H1 (cell line): ENCODE measurements around the gene ASXL3. TPM values are rescaled to one million over a fixed set of nuclear protein-coding genes. Genes with fewer than 3 reads are reported as not detected.

ENCODE experiments used
- CTCF ChIA-PET: fragments of 300-600 bp; sonication (Branson Sonifier 250); formaldehyde crosslinking; loops from one replicate; lab custom pipeline; 2021; ENCODE audit not compliant: partially characterized antibody; lab: Charles Lee
- POLR2A ChIA-PET: fragments of 300-600 bp; sonication (Branson Sonifier 250); formaldehyde crosslinking; loops from one replicate; lab custom pipeline; 2021; ENCODE audit warnings: inconsistent platforms; ENCODE audit not compliant: partially characterized antibody; lab: Charles Lee
- DNase-seq, 2 experiments: peaks; one replicate each; pipeline versions ENCODE4 v3.0.0 to v3.0.0-alpha.2; 2010 to 2022; ENCODE audit warnings: low spot score in 2 of 2, low read depth in 1 of 2, mixed read lengths in 1 of 2
- FAIRE-seq: peaks from 2 replicates; lab custom pipeline; 2011; peaks lifted over from hg19 to GRCh38; lab: Jason Lieb, UNC
- H2AFZ ChIP-seq: 2 replicates; pipeline ENCODE4 v1.8.1; 2012; ENCODE audit warnings: low read length, inconsistent platforms
- H2AK5ac ChIP-seq: 2 replicates; pipeline ENCODE4 v1.6.1; 2013; ENCODE audit warnings: low read depth, low read length
- H2BK120ac ChIP-seq: replicated peaks from 2 replicates; pipeline ENCODE3; 2013; ENCODE audit warnings: low read depth, low read length, inconsistent platforms
- H2BK12ac ChIP-seq: 2 replicates; pipeline ENCODE4 v1.6.1; 2013; ENCODE audit warnings: low read depth, low read length
- H2BK15ac ChIP-seq: 2 replicates; pipeline ENCODE4 v1.6.1; 2013; ENCODE audit warnings: low read length
- H2BK20ac ChIP-seq: 2 replicates; pipeline ENCODE4 v1.6.1; 2013; ENCODE audit warnings: low read length
- H2BK5ac ChIP-seq: 2 replicates; pipeline ENCODE4 v1.6.1; 2013; ENCODE audit warnings: low read depth, low read length
- H3K14ac ChIP-seq: 2 replicates; pipeline ENCODE4 v1.6.1; 2013; ENCODE audit warnings: inconsistent platforms; ENCODE audit not compliant: insufficient read length
- H3K18ac ChIP-seq: 2 replicates; pipeline ENCODE4 v1.6.1; 2013; ENCODE audit warnings: low read length; ENCODE audit errors: extremely low read depth
- H3K23ac ChIP-seq: 2 replicates; pipeline ENCODE4 v1.6.1; 2013; ENCODE audit warnings: inconsistent platforms; ENCODE audit not compliant: insufficient read length
- H3K23me2 ChIP-seq: 2 replicates; pipeline ENCODE4 v1.6.1; 2013; ENCODE audit warnings: low read depth, low read length
- H3K27ac ChIP-seq: 2 replicates; pipeline ENCODE4 v1.6.1; 2011; ENCODE audit warnings: low read depth, low read length, inconsistent platforms
- H3K27me3 ChIP-seq, 4 experiments: replicated peaks in 1 of 4; 1 replicate in 1 of 4; 2 replicates in 3 of 4; pipeline versions ENCODE4 v1.6.1 to v1.8.1; 2011 to 2013; ENCODE audit warnings: low read length in 3 of 4, mild to moderate bottlenecking in 3 of 4, inconsistent platforms in 2 of 4, mixed read lengths in 2 of 4, moderate library complexity in 1 of 4; ENCODE audit not compliant: control insufficient read depth in 3 of 4, insufficient read depth in 3 of 4; ENCODE audit errors: extremely low read depth in 1 of 4
- H3K36me3 ChIP-seq, 4 experiments: 2 replicates each; pipeline versions ENCODE4 v1.6.1 to v1.8.1; 2011 to 2013; ENCODE audit warnings: mild to moderate bottlenecking in 4 of 4, low read length in 3 of 4, moderate library complexity in 2 of 4, control low read depth in 1 of 4, inconsistent platforms in 1 of 4; ENCODE audit not compliant: insufficient read depth in 4 of 4, control insufficient read depth in 2 of 4
- H3K4ac ChIP-seq: replicated peaks from 2 replicates; pipeline ENCODE3; 2013; ENCODE audit warnings: low read length, low read depth, mixed read lengths, inconsistent platforms; ENCODE audit not compliant: insufficient read length
- H3K4me1 ChIP-seq, 4 experiments: replicated peaks in 1 of 4; 1 replicate in 1 of 4; 2 replicates in 3 of 4; pipeline versions ENCODE4 v1.6.1 to v1.8.1; 2011 to 2013; ENCODE audit warnings: low read length in 3 of 4, inconsistent platforms in 2 of 4, mixed read lengths in 1 of 4; ENCODE audit not compliant: insufficient read depth in 4 of 4, control insufficient read depth in 3 of 4
- H3K4me2 ChIP-seq, 2 experiments: 2 replicates each; pipeline versions ENCODE4 v1.6.1 to v1.8.1; 2011 to 2013; ENCODE audit warnings: low read depth in 2 of 2, low read length in 2 of 2, control low read depth in 1 of 2, inconsistent platforms in 1 of 2, mild to moderate bottlenecking in 1 of 2; ENCODE audit not compliant: insufficient read depth in 1 of 2
- H3K4me3 ChIP-seq, 4 experiments: fragments of 200-600, 300-600 bp in 1 of 4; sonication (generic), shearing (Covaris generic), sonication (Bioruptor Twin) in 1 of 4; 2 replicates each; pipeline versions ENCODE4 v1.5.1 to v1.8.1; 2011 to 2016; ENCODE audit warnings: low read length in 4 of 4, low read depth in 3 of 4, control low read depth in 2 of 4, inconsistent platforms in 2 of 4, mild to moderate bottlenecking in 2 of 4, mixed read lengths in 1 of 4, moderate library complexity in 1 of 4; ENCODE audit not compliant: insufficient read depth in 2 of 4; ENCODE audit errors: extremely low read depth in 1 of 4
- H3K56ac ChIP-seq: replicated peaks from 2 replicates; pipeline ENCODE3; 2013; ENCODE audit warnings: low read depth, mild to moderate bottlenecking, mixed read lengths, low read length, inconsistent platforms; ENCODE audit not compliant: insufficient read length
- H3K79me1 ChIP-seq: 2 replicates; pipeline ENCODE4 v1.6.1; 2013; ENCODE audit warnings: low read depth, low read length, control low read depth
- H3K79me2 ChIP-seq, 2 experiments: 2 replicates each; pipeline versions ENCODE4 v1.6.1 to v1.8.1; 2012 to 2013; ENCODE audit warnings: low read length in 2 of 2, mild to moderate bottlenecking in 2 of 2, inconsistent platforms in 1 of 2; ENCODE audit not compliant: insufficient read depth in 2 of 2, control insufficient read depth in 1 of 2
- H3K9ac ChIP-seq, 4 experiments: replicated peaks in 1 of 4; 1 replicate in 1 of 4; 2 replicates in 3 of 4; pipeline versions ENCODE4 v1.6.1 to v1.8.1; 2011 to 2013; ENCODE audit warnings: low read depth in 3 of 4, low read length in 3 of 4, control low read depth in 2 of 4, mild to moderate bottlenecking in 2 of 4, moderate library complexity in 2 of 4, inconsistent platforms in 1 of 4; ENCODE audit errors: extremely low read depth in 1 of 4
- H3K9me3 ChIP-seq, 2 experiments: 2 replicates each; pipeline versions ENCODE4 v1.6.1 to v1.8.1; 2012 to 2013; ENCODE audit warnings: mild to moderate bottlenecking in 2 of 2, moderate library complexity in 2 of 2, control low read depth in 1 of 2, inconsistent platforms in 1 of 2, low read depth in 1 of 2, low read length in 1 of 2, mixed read lengths in 1 of 2; ENCODE audit not compliant: insufficient read depth in 2 of 2
- H4K20me1 ChIP-seq, 2 experiments: replicated peaks in 1 of 2; 2 replicates each; pipeline versions ENCODE3 to v1.8.1; 2011 to 2013; ENCODE audit warnings: inconsistent platforms in 2 of 2, low read length in 2 of 2, mild to moderate bottlenecking in 1 of 2; ENCODE audit not compliant: insufficient read depth in 2 of 2, control insufficient read depth in 1 of 2
- H4K5ac ChIP-seq: 2 replicates; pipeline ENCODE4 v1.6.1; 2013; ENCODE audit warnings: low read length, low read depth, mixed read lengths, inconsistent platforms; ENCODE audit not compliant: insufficient read length
- H4K8ac ChIP-seq: 2 replicates; pipeline ENCODE4 v1.8.0; 2013; ENCODE audit warnings: mild to moderate bottlenecking, moderate library complexity, low read length, inconsistent platforms; ENCODE audit not compliant: insufficient read depth; ENCODE audit errors: extremely low read depth
- H4K91ac ChIP-seq: replicated peaks from 2 replicates; pipeline ENCODE3; 2013; ENCODE audit warnings: low read length, mixed read lengths, inconsistent platforms; ENCODE audit not compliant: insufficient read length
- BCL11A ChIP-seq, 2 experiments: IDR thresholded peaks; one replicate each; pipeline ENCODE4 v1.6.1; 2011; ENCODE audit warnings: low read depth in 2 of 2, low read length in 2 of 2, mild to moderate bottlenecking in 2 of 2
- EP300 ChIP-seq, 2 experiments: IDR thresholded peaks; 1 replicate in 1 of 2; 2 replicates in 1 of 2; pipeline ENCODE4 v1.6.1; 2011 to 2012; ENCODE audit warnings: low read depth in 2 of 2, low read length in 2 of 2, mild to moderate bottlenecking in 2 of 2, borderline replicate concordance in 1 of 2, inconsistent platforms in 1 of 2, moderate library complexity in 1 of 2
- FOSL1 ChIP-seq: IDR thresholded peaks from 2 replicates; pipeline ENCODE4 v1.6.1; 2011; ENCODE audit warnings: mild to moderate bottlenecking, low read depth, low read length, moderate library complexity; ENCODE audit not compliant: insufficient read depth
- GABPA ChIP-seq: IDR thresholded peaks from 2 replicates; pipeline ENCODE4 v1.6.1; 2011; ENCODE audit warnings: mild to moderate bottlenecking, low read length, moderate library complexity, borderline replicate concordance; ENCODE audit not compliant: insufficient read depth
- HDAC6 ChIP-seq: IDR thresholded peaks from one replicate; pipeline ENCODE4 v1.7.1; 2012; ENCODE audit warnings: low read depth, mild to moderate bottlenecking, inconsistent platforms, low read length, moderate library complexity
- RAD21 ChIP-seq, 2 experiments: IDR thresholded peaks in 1 of 2; conservative IDR thresholded peaks in 1 of 2; 2 replicates each; pipeline ENCODE4 v1.6.1; 2011; ENCODE audit warnings: low read depth in 2 of 2, low read length in 2 of 2, improper control_type of control experiment in 1 of 2, inconsistent platforms in 1 of 2, mild to moderate bottlenecking in 1 of 2, moderate library complexity in 1 of 2
- RXRA ChIP-seq: IDR thresholded peaks from 2 replicates; pipeline ENCODE4 v1.6.1; 2011; ENCODE audit warnings: low read depth, mild to moderate bottlenecking, low read length, moderate library complexity; ENCODE audit not compliant: insufficient read depth
- SIN3A ChIP-seq, 2 experiments: IDR thresholded peaks in 1 of 2; conservative IDR thresholded peaks in 1 of 2; 2 replicates each; pipeline ENCODE4 v1.6.1; 2011 to 2012; ENCODE audit warnings: low read length in 2 of 2, improper control_type of control experiment in 1 of 2, low read depth in 1 of 2, mild to moderate bottlenecking in 1 of 2
- SIRT6 ChIP-seq: IDR thresholded peaks from one replicate; pipeline ENCODE4 v1.7.1; 2012; ENCODE audit warnings: low read length, inconsistent platforms
- ZNF274 ChIP-seq: IDR thresholded peaks from 2 replicates; pipeline ENCODE4 v1.7.0; 2012; ENCODE audit warnings: low read length, borderline replicate concordance; ENCODE audit errors: extremely low read depth
- WGBS, 2 experiments: shearing (Covaris generic) in 1 of 2; methylation state at CpG; one replicate each; pipeline versions ENCODE4 v1.1.6 to v1.1.7; 2013 to 2015; ENCODE audit warnings: low lambda C conversion rate in 2 of 2, mixed read lengths in 2 of 2, inconsistent platforms in 1 of 2, low coverage in 1 of 2, missing lambda C conversion rate in 1 of 2; ENCODE audit not compliant: insufficient replicate concordance in 2 of 2, insufficient coverage in 1 of 2, insufficient read length in 1 of 2; ENCODE audit errors: extremely low coverage in 1 of 2, missing lambda C conversion rate in 1 of 2; 5-methylcytosine and 5-hydroxymethylcytosine counted together
- polyA plus RNA-seq, 7 experiments: library from polyadenylated mRNA; depleted of rRNA in 3 of 7; stranded (reverse) in 5 of 7; unstranded in 2 of 7; fragments of >200 nt in 5 of 7; fragments of 200-250 nt in 2 of 7; gene quantifications; 1 replicate in 5 of 7; 2 replicates in 1 of 7; 4 replicates in 1 of 7; pipeline versions ENCODE4 v1.2.1 to v1.2.3, GENCODE V29; 2011 to 2013; ENCODE audit warnings: missing spikeins in 2 of 7, mixed read lengths in 2 of 7
- total RNA-seq: library from RNA; stranded (reverse); fragmentation: NEBNext Ultra II Directional; extraction: Animal tissue kit (Norgen Biotek cat#: 25700); gene quantifications from 2 replicates; pipeline ENCODE4 v1.2.1, GENCODE V29; 2021
- TF ChIP-seq, protein P1 (sequence below): IDR thresholded peaks from 2 replicates; pipeline ENCODE4 v1.6.1; 2012; ENCODE audit warnings: inconsistent platforms

The ASXL3 gene
- total and polyA plus RNA-seq, 2 of the 8 experiments (the other 6 are each of a cell fraction or from before 2014, with no cell fraction given), result 0.08 to 1.3 TPM

DNA sequence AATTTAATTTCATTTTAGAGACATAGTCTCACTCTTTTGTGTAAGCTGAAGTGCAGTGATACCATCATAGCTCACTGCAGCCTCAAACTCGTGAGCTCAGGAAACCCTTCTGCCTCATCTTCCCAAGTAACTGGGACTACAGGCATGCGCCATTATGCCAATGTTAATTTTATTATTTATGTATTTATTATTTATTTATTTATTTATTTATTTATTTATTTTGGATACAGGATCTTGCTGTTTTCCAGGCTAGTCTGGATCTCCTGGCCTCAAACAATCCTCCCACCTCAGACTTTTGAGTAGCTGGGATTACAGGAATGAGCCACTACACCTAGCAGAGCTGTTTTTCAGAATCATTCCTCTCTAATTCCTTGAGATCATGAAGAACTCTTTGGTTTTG is 99.9 kb downstream of the ASXL3 start:
- Histone ChIP-seq H2BK5ac (no peak overlapping the region), H3K27ac (no peak overlapping the region), H4K91ac (no peak overlapping the region), H2AFZ (no peak overlapping the region), H3K4me2 (no peak overlapping the region), H3K23ac (no peak overlapping the region), H4K20me1 (no peaks in the 10 kb centered on the region), H3K27me3 (no peaks in the 10 kb centered on the region), H3K14ac (no peak overlapping the region)
- WGBS, 2 experiments, result 95% methylated on average over 2 of the region's 2 CpGs; no CpG with 5 or more reads in 1 of the 2 experiments
- CTCF ChIA-PET, result interaction anchor here (0.8 kb wide), 1 partner anchor 446 kb away, joined by 3 read pairs; no protein-coding TSS in a partner anchor
- DNase-seq, result no peak
- TF ChIP-seq GABPA (no peak), HDAC6 (no peak), EP300 (IDR thresholded peaks at IDR 0.05; ENCODE audit: borderline replicate concordance in 1 of 2, low read depth in 2 of 2, low read length in 2 of 2) (no peak), BCL11A (IDR thresholded peaks at IDR 0.05; ENCODE audit: low read depth in 2 of 2, low read length in 2 of 2) (no peak), SIN3A (conservative IDR thresholded peaks at IDR 0.05 in 1 of 2, IDR thresholded peaks at IDR 0.05 in 1 of 2; ENCODE audit: low read depth in 1 of 2, low read length in 2 of 2) (no peak), SIRT6 (no peak), RAD21 (IDR thresholded peaks at IDR 0.05 in 1 of 2, conservative IDR thresholded peaks at IDR 0.05 in 1 of 2; ENCODE audit: low read depth in 2 of 2, low read length in 2 of 2) (no peak), RXRA (no peak), FOSL1 (no peak), ZNF274 (no peak)
- TF ChIP-seq, protein P1, sequence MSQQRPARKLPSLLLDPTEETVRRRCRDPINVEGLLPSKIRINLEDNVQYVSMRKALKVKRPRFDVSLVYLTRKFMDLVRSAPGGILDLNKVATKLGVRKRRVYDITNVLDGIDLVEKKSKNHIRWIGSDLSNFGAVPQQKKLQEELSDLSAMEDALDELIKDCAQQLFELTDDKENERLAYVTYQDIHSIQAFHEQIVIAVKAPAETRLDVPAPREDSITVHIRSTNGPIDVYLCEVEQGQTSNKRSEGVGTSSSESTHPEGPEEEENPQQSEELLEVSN, result no peak
- TF ChIP-seq, all 59 proteins: peak for 0
- POLR2A ChIA-PET, result no interaction called here
- Histone ChIP-seq H3K9me3 (no peaks in the 10 kb centered on the region), H3K36me3 (no peaks in the 10 kb centered on the region), H3K56ac (no peak overlapping the region), H4K5ac (no peak overlapping the region), H3K4me1 (no peaks in the 10 kb centered on the region), H2AK5ac (no peak overlapping the region), H2BK12ac (no peak overlapping the region), H4K8ac (no peak overlapping the region), H2BK120ac (no peak overlapping the region), H2BK15ac (no peak overlapping the region), H3K23me2 (no peaks in the 10 kb centered on the region), H3K79me1 (no peaks in the 10 kb centered on the region), H3K4me3 (no peak overlapping the region), H2BK20ac (no peak overlapping the region), H3K4ac (no peak overlapping the region), H3K9ac (no peak overlapping the region), H3K79me2 (no peaks in the 10 kb centered on the region), H3K18ac (no peak overlapping the region)
- no peak for FAIRE-seq
